GM19455 (cell line): ENCODE measurements around the gene OGDH.
"Not testable (repeated sequence)": the region's sequence is repeated elsewhere in the genome, so short reads cannot be mapped to it uniquely, and the experiment has no call there.

ENCODE experiments used
- ATAC-seq: cut with Tn5 transposase; IDR thresholded peaks from one replicate; pipeline ENCODE4 v1.9.1; 2021; ENCODE audit not compliant: unreplicated experiment

Gene OGDH

DNA sequence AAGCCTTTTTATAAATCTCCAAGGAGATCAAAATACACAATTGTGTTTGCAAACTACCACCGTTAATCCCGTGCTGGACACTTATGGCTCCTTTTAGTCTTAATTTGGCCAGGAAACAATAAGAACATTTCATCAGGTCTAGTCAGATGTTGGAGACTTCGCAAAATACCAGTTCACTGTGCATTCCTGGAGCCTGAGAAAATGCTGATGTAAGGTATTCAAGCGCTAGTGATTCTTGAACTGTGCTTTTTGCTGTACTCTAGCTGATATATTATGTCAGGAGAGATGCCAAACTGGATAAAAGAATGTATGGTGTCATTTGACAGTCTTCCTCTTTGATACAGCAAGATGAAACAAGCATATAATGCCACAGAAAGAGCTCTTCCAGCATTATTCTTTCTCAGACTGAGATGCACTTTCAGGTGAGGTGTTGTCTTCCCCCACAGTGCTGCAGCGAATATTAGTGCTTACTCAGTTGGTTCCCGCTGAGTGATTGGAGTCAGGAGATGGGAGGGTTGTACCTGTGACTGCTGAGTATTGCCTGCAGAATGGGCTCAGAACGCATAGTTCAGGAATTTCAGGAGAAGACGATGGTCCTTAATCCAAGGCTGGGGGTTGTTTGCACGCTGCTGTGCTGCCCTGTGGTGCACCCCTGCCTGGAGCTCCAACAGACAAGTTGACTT, 59.2 kb downstream of the OGDH start:
- ATAC-seq, result no peak

DNA sequence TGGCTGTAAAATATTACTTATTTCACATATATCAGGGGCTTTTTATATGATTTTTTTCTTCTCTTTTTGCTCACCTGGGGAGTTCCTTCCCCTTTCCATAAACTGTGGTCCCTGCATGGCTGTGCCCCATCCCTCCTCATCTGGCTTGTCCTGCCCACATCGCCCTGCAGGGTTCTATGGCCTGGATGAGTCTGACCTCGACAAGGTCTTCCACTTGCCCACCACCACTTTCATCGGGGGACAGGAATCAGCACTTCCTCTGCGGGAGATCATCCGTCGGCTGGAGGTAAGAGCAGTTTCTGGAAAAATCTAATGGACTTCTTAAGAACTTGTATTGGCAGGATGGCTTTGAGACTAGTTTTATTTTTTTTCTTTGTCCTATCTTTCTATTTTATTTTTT, 60.1 kb downstream of the OGDH start:
- ATAC-seq, result no peak

DNA sequence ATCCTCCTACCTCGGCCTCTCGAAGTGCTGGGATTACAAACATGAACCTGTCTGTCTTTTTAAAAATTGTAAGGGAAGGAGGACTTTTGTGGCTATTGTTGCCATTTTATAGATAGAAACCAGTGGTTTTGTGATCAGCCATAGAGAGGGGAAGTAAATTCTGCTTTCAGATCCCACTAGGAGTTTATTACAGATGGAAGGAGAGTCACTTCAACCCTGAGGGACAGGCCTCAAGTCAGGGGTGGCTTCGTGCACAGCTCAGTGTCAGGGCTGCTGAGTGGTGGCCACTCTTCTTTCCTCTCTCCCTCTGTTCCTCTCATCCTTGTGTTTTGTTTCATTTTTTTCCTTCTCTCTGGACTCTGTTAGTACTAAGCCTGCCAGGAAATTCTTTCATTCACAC, 60.8 kb downstream of the OGDH start:
- no peak for ATAC-seq

DNA sequence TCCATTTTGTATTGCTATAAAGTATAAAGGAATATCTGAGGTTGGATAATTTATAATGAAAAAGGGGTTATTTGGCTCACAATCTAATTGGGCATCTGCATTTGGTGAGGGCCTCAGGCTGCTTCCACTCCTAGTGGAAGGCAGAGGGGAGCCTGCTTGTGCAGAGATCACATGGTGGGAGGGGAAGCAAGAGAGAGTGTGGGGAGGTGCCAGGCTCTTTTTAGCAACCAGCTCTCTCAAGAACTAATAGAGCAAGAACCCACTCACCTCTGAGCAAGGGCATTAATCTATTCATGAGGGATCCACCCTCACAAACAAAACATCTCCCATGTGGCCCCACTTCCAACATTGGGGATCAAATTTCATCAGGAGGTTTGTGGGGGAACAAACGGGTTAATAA, 64.6 kb downstream of the OGDH start:
- ATAC-seq, result no peak

DNA sequence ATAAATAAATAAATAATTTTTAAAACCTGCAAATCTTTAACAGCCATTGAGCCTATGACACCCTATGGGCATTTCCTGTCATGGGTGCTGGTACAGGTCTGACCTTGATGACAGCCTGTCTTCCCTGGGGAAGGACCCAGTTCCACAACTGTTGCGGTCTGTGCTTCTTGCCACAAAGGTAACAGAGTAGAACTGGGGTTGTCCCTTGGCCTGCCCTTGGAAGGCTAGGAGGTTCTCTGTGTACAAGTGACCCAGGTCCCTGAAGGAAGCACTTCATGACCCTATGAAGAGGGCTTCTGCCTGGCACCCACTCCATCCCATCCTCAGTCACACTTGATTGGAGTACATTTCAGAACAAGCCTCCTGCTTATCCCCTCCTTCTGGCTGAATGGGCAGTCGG, 66.9 kb downstream of the OGDH start:
- no peak for ATAC-seq

GRCh38 chr7:44673771-44674170, 67.3 kb downstream of the OGDH start:
- ATAC-seq, result no peak

- no peak for ATAC-seq
These were observed 68.0 kb downstream of the OGDH start for GRCh38 chr7:44674381-44674780.

- no peak for ATAC-seq
These were observed 70.3 kb downstream of the OGDH start for GRCh38 chr7:44676776-44677175.

GRCh38 chr7:44678101-44678470, 71.7 kb downstream of the OGDH start:
- ATAC-seq, result no peak

DNA sequence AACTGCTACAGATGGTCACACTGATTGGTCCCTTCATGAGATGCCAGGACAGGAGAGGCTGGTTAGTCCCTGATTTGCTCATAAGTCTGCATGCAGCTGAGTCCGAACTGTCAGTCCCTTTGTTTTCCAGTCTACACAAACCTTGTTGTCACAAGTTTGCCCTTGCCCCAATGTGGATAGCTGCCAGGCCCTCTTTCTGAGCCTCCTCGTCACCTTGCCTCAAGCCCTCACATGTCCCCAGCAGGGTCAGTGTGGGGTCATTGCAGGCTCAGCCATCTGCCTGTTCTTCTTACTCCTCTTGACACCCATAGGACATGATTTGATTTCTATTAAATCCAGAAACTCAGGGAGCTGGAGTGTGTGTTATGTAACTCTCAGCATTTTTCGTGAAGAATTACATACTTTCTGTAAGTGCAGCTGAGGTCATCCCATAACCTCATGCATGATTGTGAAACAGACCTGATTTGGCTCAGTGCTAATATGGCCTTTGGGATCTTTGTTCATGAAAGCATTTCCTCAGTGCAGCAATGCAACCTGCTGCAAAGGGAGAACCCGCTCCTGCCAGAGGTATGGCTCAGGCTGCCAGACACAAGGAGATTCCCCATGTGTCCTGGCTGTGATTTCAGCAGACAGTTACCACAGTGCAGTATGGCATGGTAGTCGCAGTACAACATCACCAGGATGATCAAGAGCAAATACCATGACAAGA, 72.2 kb downstream of the OGDH start:
- no peak for ATAC-seq

DNA sequence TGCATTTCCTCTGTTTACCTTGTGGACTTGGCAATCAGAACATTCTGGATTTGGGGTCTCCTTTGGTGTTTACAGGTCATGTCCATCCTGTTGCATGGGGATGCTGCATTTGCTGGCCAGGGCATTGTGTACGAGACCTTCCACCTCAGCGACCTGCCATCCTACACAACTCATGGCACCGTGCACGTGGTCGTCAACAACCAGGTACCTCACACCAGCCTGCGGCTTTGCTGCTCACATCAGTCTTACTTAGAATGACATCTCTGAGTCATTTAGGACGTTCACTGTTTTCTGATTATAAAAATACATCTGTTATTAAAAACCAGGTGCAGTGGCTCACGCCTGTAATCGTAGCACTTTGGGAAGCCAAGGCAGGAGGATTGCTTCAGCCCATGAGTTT, 75.2 kb downstream of the OGDH start:
- no peak for ATAC-seq

DNA sequence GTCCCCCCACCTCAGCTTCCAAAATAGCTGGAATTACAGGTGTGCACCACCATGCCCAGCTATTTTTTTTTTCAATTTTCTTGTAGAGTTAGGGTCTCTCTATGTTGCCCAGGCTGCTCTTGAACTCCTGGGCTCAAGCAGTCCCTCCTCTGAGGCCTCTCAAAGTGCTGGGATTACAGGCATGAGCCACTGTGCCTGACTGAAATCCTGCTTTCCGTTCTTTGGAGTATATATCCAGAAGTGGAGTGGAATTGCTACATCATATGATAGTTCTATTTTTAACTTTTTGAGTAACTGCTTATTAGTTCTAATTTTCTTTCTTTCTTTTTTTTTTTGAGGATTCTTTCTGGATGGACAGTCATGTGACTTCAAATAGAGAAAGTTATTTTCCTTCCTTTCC, 79.3 kb downstream of the OGDH start:
- no peak for ATAC-seq

- ATAC-seq, result no peak
These were observed 83.0 kb downstream of the OGDH start for GRCh38 chr7:44689427-44689826.

DNA sequence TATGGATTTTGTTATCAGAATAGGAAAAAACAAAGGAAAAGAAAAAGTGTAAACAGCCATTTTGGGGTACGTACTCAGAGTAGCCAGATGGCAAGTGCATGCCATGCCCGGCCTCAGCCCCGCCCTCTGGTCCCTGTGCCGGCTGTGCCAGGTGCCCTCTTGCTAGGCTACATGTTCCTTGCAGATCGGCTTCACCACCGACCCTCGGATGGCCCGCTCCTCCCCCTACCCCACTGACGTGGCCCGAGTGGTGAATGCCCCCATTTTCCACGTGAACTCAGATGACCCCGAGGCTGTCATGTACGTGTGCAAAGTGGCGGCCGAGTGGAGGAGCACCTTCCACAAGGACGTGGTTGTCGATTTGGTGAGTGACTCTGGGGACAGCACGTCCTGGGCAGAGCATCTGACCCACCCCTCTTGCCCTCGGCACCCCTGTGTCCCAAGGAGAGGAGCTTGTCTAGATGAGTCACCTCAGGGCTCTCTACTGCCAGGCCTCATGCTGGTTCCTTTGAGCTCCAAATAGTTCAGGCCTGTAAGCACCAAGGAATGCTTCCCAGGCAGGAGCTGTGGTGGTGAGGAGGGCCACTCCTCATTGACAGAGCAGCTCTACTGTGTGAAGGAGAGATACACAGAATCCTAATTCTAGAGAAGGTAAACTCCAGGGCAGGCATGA, 87.3 kb downstream of the OGDH start:
- ATAC-seq, result no peak

- no peak for ATAC-seq
These were observed 87.9 kb downstream of the OGDH start for GRCh38 chr7:44694326-44694725.

DNA sequence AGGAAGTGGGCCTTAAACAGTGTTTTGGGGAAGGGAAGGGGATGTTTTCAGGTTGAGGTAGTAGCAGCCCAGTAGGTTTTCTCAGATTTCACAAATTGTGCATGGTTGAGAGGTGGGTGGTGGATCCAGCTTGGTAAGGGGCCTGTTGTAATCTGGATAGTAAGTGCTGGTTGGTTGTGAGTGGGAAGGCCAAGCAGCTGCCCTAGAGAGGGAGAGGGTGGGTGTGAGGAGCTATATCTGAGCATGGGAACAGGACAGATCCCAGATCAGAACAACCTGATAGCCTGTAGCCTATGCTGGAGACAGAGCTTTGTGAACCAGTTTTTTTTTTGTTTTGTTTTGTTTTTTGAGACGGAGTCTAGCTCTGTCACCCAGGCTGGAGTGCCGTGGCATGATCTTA, 88.3 kb downstream of the OGDH start:
- ATAC-seq, result no peak

GRCh38 chr7:44695756-44696155, 89.3 kb downstream of the OGDH start:
- no peak for ATAC-seq

GRCh38 chr7:44696728-44697127, 90.3 kb downstream of the OGDH start:
- no peak for ATAC-seq

DNA sequence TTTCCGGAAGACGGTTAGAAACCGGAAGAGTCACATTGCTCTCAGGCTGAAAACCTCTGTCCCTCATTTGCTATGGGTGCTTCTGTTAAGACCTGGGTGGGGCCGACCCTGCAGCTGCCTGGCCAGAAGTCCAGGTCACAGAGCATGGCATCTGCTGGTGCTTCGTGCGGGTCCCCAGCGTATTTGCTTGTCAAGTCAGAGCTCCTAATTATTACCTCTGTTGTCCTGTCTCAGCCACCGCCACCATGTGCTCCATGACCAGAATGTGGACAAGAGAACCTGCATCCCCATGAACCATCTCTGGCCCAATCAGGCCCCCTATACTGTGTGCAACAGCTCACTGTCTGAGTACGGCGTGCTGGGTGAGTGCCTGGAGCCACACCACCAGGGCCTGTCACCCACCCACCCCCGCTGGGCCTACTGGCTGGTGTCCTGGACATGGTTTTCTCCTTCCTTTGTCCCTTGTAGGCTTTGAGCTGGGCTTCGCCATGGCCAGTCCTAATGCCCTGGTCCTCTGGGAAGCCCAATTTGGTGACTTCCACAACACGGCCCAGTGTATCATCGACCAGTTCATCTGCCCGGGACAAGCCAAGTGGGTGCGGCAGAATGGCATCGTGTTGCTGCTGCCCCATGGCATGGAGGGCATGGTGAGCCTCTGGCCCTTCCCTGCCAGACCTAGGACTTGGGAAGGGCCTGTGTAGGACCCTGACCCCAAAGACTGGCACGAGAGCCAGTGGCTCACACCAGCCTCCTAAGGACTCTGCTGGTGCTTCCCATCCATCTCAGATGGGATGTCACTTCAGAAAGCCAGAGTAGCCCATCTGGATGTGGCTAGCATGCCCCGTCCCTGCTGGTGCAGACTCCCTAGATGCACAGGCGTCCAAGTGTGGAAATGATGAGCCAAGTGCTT, 91.0 kb downstream of the OGDH start:
- no peak for ATAC-seq

- ATAC-seq, result no peak
These were observed 91.7 kb downstream of the OGDH start for GRCh38 chr7:44698046-44698580.

DNA sequence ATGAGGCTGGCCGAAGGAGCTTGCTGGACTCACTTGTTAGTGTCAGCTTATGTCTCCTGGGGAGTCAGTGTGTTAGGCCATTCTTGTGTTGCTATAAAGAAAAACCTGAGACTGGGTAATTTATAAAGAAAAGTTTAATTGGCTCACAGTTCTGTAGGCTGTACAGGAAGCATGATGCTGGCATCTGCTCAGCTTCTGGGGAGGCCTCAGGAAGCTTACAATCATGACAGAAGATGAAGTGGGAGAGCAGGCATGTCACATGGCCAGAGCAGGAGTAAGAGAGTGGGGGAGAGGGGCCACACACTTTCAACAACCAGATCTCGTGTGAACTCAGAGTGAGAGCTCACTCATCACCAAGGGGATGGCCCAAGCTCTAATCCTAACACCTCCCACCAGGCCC, 93.2 kb downstream of the OGDH start:
- not testable (repeated sequence) for ATAC-seq
